ENCODE data around the gene RASL10A.

Gene RASL10A

GRCh38 chr22:29329581-29329980, 14.1 kb upstream of the RASL10A start:
- no peak for TF ChIP-seq CTCF (IDR thresholded peaks at IDR 0.05)
- H3K9ac ChIP-seq, result no peak overlapping the region
- H2AFZ ChIP-seq, result no peak overlapping the region
- H3K79me2 ChIP-seq, result no peaks in the 10 kb centered on the region
- no peaks in the 10 kb centered on the region for H3K9me3 ChIP-seq (ENCODE audit: control insufficient read depth, low read length)
- no peak overlapping the region for H3K4me2 ChIP-seq (ENCODE audit: low read length)
- no peak overlapping the region for H3K27ac ChIP-seq
- H3K4me1 ChIP-seq, result no peaks in the 10 kb centered on the region
- H3K36me3 ChIP-seq (ENCODE audit: control insufficient read depth, insufficient read depth, low read length), result no peaks in the 10 kb centered on the region
- H3K27me3 ChIP-seq (ENCODE audit: control insufficient read depth, insufficient read depth, low read length), result no peaks in the 10 kb centered on the region
- no peak overlapping the region for H3K4me3 ChIP-seq (ENCODE audit: low read depth, low read length)

DNA sequence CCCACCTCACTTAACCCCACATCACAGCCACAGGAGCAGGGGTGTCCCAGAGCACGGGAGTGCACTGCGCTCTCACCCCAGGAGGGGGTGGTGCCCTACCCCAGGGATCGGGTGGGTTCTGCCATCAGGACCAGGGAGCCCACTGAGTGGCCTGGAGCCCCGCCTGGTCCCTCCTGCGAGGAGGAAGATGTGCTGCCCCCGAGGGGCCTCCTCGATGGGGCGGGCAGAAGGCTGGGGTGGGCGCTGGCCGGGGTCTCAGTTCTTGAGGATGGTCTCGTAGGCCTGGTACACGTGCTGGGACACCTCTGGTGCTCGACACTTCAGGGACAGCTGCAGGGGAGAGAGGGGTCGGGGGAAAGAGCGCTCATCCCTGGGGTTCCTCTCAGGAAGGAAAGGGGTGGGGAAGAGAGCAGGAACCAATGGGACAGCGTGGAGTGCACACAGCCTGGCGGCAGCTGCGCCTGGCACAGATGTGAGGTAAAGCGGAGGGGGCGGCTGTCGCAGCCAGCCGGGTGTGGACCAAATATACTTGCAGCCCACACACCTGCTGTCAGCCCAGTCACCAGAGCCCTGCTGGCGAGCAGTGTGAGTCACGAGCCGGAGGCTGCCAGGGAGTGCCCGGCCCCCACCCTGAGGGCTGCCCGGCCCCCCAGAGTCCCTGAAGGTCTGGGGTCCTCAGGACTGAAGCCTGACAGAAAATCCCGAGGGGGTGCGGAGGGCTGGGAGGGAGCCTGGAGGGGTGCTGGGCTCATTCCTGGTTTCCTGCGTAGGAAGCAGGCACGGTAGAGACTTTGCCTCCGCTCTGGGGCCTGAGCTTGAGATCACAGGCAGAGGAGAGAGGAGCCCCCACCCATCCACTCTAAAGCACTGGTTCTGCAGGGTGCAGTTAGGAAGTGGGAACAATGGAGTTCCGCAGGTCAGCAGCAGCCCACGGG, 13.3 kb upstream of the RASL10A start:
- no peaks in the 10 kb centered on the region for H3K36me3 ChIP-seq (ENCODE audit: control insufficient read depth, insufficient read depth, low read length)
- no peak overlapping the region for H3K9ac ChIP-seq

DNA sequence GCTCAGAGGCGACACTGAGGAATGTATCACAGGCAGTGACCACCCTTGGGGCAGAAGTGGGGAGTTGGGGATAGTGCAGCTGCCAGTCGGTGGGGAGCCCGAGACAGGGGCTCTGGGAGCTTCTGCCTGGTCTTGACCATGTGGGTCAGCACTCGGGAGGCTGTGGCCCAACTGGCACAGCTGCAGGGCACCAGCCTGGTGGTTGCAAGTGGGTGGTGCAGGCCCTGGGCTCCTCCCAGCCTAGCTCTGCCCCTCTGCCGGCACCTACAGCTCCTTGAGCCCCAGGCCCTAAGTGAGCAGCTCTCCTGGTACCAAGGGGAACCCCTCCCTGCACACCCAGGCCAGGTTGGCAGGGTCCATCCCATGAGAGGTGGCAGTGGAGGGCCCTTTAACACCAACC, 12.6 kb upstream of the RASL10A start:
- H3K27ac ChIP-seq, result no peak overlapping the region
- H3K9me3 ChIP-seq (ENCODE audit: control insufficient read depth, low read length), result no peaks in the 10 kb centered on the region
- H3K79me2 ChIP-seq, result no peaks in the 10 kb centered on the region
- H3K4me1 ChIP-seq, result no peaks in the 10 kb centered on the region
- TF ChIP-seq CTCF (IDR thresholded peaks at IDR 0.05), result no peak
- no peak overlapping the region for H3K9ac ChIP-seq
- no peak overlapping the region for H2AFZ ChIP-seq
- no peaks in the 10 kb centered on the region for H3K36me3 ChIP-seq (ENCODE audit: control insufficient read depth, insufficient read depth, low read length)
- H3K4me3 ChIP-seq (ENCODE audit: low read depth, low read length), result no peak overlapping the region
- H3K4me2 ChIP-seq (ENCODE audit: low read length), result no peak overlapping the region
- no peaks in the 10 kb centered on the region for H3K27me3 ChIP-seq (ENCODE audit: control insufficient read depth, insufficient read depth, low read length)

More for the DNA sequence above, 13.3 kb upstream of the RASL10A start:
- TF ChIP-seq CTCF (IDR thresholded peaks at IDR 0.05), result no peak
- H3K4me1 ChIP-seq, result no peaks in the 10 kb centered on the region
- H3K9me3 ChIP-seq (ENCODE audit: control insufficient read depth, low read length), result no peaks in the 10 kb centered on the region
- no peak overlapping the region for H3K27ac ChIP-seq
- no peaks in the 10 kb centered on the region for H3K79me2 ChIP-seq
- H2AFZ ChIP-seq, result no peak overlapping the region
- H3K4me2 ChIP-seq (ENCODE audit: low read length), result no peak overlapping the region
- H3K4me3 ChIP-seq (ENCODE audit: low read depth, low read length), result no peak overlapping the region
- no peaks in the 10 kb centered on the region for H3K27me3 ChIP-seq (ENCODE audit: control insufficient read depth, insufficient read depth, low read length)

DNA sequence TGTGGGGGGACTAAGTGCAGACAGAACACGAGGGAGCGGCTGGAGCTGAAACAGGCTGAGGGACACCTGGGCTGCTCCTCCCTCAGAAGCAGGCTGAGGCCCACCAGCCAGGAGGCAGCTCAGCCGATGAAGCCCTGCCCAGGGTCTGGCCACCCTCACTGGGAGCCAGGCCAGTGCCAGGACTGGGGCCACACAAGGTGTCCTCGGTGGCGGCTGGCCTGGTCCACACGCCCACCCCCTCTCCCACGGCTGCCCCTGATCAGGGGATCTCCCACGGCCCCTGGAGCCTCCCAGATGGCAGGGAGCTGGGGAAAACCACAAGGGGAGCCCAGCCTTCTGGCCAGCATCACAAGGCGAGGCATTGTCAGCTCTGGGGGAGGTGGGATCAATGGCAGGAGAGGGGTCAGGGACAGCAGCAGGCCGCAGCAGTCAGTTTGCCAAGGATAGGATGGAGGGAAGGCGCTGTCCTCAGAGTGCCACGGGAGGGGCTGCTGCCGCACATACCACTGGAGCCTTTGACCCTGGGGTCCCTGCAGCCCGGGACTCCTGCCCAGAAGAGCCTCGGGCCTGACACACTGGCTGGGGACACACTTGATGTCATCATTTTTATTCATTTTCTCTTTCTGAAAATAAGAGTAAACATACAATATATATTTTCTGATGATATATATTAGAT, 11.7 kb upstream of the RASL10A start:
- no peak overlapping the region for H3K27ac ChIP-seq
- H3K27me3 ChIP-seq (ENCODE audit: control insufficient read depth, insufficient read depth, low read length), result no peaks in the 10 kb centered on the region
- no peak overlapping the region for H3K9ac ChIP-seq
- H3K9me3 ChIP-seq (ENCODE audit: control insufficient read depth, low read length), result no peaks in the 10 kb centered on the region
- no peak overlapping the region for H3K4me3 ChIP-seq (ENCODE audit: low read depth, low read length)
- no peaks in the 10 kb centered on the region for H3K36me3 ChIP-seq (ENCODE audit: control insufficient read depth, insufficient read depth, low read length)
- no peaks in the 10 kb centered on the region for H3K79me2 ChIP-seq
- TF ChIP-seq CTCF (IDR thresholded peaks at IDR 0.05), result no peak
- no peak overlapping the region for H3K4me2 ChIP-seq (ENCODE audit: low read length)
- H3K4me1 ChIP-seq, result no peaks in the 10 kb centered on the region
- H2AFZ ChIP-seq, result no peak overlapping the region

Measured in parathyroid adenoma (tissue), 2 donors.